Gastrocnemius medialis (tissue), 4 donors: ENCODE data around the gene CHAC1.

ENCODE experiments used
- POLR2A ChIP-seq, 2 donors: fragments of 450-650 bp; IDR thresholded peaks; one replicate each; pipeline ENCODE4 v1.6.1; 2017; ENCODE audit warnings: antibody characterized with exemption in 2 of 2, mild to moderate bottlenecking in 2 of 2, moderate library complexity in 2 of 2
- TF ChIP-seq, protein P1 (sequence below), 5 experiments: fragments of 450-650 bp in 3 of 5; fragments of 200-600 bp in 2 of 5; sonication (generic) in 2 of 5; IDR thresholded peaks in 4 of 5; conservative IDR thresholded peaks in 1 of 5; 1 replicate in 4 of 5; 2 replicates in 1 of 5; pipeline ENCODE4 v1.5.1; 2016 to 2019; ENCODE audit warnings: antibody characterized with exemption in 5 of 5, mild to moderate bottlenecking in 3 of 5, moderate library complexity in 3 of 5

DNA sequence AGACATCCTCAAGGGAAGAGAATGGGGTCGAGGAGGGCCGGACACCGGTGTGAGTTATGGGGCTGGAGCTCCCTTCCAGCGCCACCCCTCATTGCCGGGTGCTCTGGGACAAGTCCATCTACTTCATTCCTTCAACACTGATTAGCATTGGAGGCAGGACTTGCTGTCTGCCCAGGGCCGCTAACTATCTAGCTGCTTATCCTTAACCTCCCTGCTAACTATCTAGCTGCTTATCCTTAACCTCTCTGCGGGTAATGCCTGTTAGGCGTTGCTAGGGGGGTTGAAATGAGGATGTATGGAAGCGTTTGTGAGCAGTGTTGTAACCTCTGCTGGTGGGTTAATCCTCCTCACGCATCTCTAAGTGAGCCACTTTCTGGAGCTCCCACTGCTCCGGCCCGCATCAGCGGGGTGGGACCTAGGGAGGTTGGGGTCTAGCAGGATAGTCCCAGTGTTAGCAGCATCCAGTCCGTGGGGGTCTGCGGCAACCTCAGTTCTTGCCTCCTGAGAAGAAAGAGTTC is 10.9 kb upstream of the CHAC1 start:
- TF ChIP-seq, protein P1, sequence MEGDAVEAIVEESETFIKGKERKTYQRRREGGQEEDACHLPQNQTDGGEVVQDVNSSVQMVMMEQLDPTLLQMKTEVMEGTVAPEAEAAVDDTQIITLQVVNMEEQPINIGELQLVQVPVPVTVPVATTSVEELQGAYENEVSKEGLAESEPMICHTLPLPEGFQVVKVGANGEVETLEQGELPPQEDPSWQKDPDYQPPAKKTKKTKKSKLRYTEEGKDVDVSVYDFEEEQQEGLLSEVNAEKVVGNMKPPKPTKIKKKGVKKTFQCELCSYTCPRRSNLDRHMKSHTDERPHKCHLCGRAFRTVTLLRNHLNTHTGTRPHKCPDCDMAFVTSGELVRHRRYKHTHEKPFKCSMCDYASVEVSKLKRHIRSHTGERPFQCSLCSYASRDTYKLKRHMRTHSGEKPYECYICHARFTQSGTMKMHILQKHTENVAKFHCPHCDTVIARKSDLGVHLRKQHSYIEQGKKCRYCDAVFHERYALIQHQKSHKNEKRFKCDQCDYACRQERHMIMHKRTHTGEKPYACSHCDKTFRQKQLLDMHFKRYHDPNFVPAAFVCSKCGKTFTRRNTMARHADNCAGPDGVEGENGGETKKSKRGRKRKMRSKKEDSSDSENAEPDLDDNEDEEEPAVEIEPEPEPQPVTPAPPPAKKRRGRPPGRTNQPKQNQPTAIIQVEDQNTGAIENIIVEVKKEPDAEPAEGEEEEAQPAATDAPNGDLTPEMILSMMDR (IDR thresholded peaks at IDR 0.05 in 4 of 5, conservative IDR thresholded peaks at IDR 0.05 in 1 of 5), result no peak
- TF ChIP-seq POLR2A (IDR thresholded peaks at IDR 0.05), result no peak
